Gastroesophageal sphincter (tissue), 4 donors: ENCODE measurements around the gene ZP3. TPM values are rescaled to one million over a fixed set of nuclear protein-coding genes. Genes with fewer than 3 reads are reported as not detected.
"Not testable (repeated sequence)": the region's sequence is repeated elsewhere in the genome, so short reads cannot be mapped to it uniquely, and the experiment has no call there.

Experiments
- ATAC-seq: fragments of 150-250 bp; one replicate; pipeline ENCODE4 v1.9.1; 2016; ENCODE audit warnings: mild to moderate bottlenecking, moderate library complexity
- H3K27ac ChIP-seq, 4 donors: fragments of 200-600 bp; sonication (generic) in 3 of 4; 1 replicate in 3 of 4; 2 replicates in 1 of 4; pipeline ENCODE4 v1.5.1; 2016 to 2019
- H3K27me3 ChIP-seq: fragments of 200-600 bp; sonication (generic); one replicate; pipeline ENCODE4 v1.5.1; 2019
- H3K36me3 ChIP-seq, 2 donors: fragments of 200-600 bp; sonication (generic); one replicate each; pipeline ENCODE4 v1.5.1; 2019; ENCODE audit warnings: control low read depth in 1 of 2
- H3K4me1 ChIP-seq, 3 donors: fragments of 200-600 bp; sonication (generic); 1 replicate in 2 of 3; 2 replicates in 1 of 3; pipeline ENCODE4 v1.5.1; 2016 to 2019; ENCODE audit warnings: control low read depth in 2 of 3
- H3K4me3 ChIP-seq, 2 donors: fragments of 200-600 bp; sonication (generic); one replicate each; pipeline ENCODE4 v1.5.1; 2019; ENCODE audit warnings: mild to moderate bottlenecking in 1 of 2, moderate library complexity in 1 of 2
- H3K9me3 ChIP-seq, 3 donors: fragments of 200-600 bp; sonication (generic); one replicate each; pipeline ENCODE4 v1.5.1; 2017 to 2019; ENCODE audit warnings: control low read depth in 2 of 3
- WGBS, 2 donors: methylation state at CpG; one replicate each; pipeline ENCODE4 v1.1.5; 2018; ENCODE audit warnings: low coverage in 1 of 2; 5-methylcytosine and 5-hydroxymethylcytosine counted together
- total RNA-seq, 4 donors: library from RNA; depleted of rRNA; stranded (reverse); fragments of >200 nt; gene quantifications; one replicate each; pipeline ENCODE4 v1.1.0, GENCODE V29; 2016

ZP3 gene
- total RNA-seq, 4 donors from 2014 or later = 0.20 to 4.7 (median 0.31) TPM

DNA sequence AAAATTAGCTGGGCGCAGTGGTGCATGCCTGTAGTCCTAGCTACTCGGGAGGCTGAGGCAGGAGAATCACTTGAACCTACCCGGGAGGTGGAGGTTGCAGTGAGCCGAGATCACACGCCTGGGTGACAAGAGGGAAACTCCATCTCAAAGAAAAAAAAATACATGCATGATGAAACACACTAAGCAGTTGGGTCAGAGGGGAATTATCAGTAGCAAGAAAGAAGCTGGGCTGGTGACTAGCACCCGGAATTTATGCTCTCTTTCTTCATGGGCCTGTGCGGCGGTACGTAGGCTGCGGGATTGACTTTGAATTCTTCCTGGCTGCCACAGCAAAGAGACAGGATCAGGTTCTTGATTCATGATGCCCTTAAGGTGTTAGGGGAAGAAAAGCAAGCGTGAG, 54.9 kb downstream of the ZP3 start:
- not testable (repeated sequence) for H3K27ac ChIP-seq, H3K4me3 ChIP-seq, H3K27me3 ChIP-seq, ATAC-seq, H3K9me3 ChIP-seq, H3K4me1 ChIP-seq
- 79 to 100% methylated on average over 1 to 4 of the region's 11 CpGs for WGBS, 2 donors
- H3K36me3 ChIP-seq = peaks cover 0 to 39% of the 10 kb centered on the region in 2 donors

DNA sequence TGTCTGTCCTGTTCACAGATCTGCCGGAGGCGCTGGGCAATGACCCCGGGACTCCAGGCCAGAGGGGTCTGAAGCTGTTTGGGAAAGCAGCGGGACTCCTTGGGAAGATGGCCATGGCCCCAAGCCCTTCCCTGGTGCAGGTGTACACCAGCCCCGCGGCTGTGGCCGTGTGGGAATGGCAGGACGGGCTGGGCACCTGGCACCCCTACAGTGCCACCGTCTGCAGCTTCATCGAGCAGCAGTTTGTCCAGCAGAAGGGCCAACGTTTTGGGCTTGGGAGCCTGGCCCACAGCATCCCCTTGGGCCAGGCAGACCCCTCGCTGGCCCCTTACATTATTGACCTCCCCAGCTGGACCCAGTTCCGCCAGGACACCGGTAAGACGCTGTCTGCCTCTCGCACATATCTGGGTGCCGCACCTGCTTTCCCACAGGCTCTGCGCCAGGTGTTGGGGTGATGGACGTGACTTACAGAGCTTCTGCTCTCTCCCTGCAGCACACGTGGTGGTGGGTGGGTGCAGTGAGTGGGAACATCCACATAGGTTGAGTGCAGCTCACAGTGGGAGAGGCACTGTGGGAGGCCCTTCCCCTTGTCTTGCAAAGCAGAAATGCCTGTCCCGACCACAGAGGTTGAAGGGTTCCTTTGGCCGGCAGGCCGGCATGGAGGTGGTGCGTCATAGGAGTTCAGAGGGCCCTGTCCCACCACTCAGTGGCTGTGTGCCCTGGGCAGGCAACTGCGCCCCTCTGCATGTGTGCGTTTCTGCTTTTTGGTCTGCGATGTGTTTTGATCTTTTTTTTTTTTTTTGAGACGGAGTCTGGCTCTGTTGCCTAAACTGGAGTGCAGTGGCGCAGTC, 55.9 kb downstream of the ZP3 start:
- not testable (repeated sequence) for H3K27ac ChIP-seq, ATAC-seq, H3K27me3 ChIP-seq, H3K4me1 ChIP-seq, H3K4me3 ChIP-seq, H3K9me3 ChIP-seq
- WGBS, 2 donors = 93% methylated on average over 3 of the region's 29 CpGs; no CpG with 5 or more reads in 1 of the 2 donors
- peaks cover 0 to 39% of the 10 kb centered on the region in 2 donors for H3K36me3 ChIP-seq

DNA sequence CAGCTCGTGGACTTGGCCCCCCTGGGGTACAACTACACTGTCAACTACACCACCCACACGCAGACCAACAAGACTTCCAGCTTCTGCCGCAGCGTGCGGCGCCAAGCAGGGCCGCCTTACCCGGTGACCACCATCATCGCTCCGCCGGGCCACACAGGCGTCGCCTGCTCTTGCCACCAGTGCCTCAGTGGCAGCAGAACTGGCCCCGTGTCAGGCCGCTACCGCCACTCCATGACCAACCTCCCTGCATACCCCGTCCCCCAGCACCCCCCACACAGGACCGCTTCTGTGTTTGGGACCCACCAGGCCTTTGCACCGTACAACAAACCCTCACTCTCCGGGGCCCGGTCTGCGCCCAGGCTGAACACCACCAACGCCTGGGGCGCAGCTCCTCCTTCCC, 57.9 kb downstream of the ZP3 start:
- H3K9me3 ChIP-seq, H3K27ac ChIP-seq, ATAC-seq, H3K4me1 ChIP-seq, H3K4me3 ChIP-seq, H3K27me3 ChIP-seq: not testable (repeated sequence)
- WGBS, 2 donors = 86 to 96% methylated on average over 3 to 4 of the region's 24 CpGs
- peaks cover 0 to 39% of the 10 kb centered on the region in 2 donors for H3K36me3 ChIP-seq

DNA sequence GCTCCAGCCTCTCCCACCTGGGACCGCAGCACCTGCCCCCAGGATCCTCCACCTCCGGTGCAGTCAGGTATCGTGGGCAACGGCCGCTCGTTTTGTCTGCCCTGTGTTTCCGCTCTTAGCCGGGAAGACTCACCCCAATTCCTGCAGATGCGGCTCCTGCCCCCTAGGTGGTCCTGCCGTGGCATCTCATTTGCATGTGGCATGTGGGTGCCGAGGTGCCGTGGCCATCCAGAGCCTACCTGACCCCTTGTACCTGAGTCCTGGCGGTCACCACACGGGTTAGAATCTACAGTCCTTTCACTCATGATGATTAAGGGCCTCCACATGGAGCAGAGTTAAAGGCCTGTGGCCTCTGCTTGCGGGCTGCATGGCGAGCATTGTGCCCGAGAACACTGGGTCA, 58.3 kb downstream of the ZP3 start:
- WGBS, 2 donors = 81 to 100% methylated on average over 3 to 4 of the region's 17 CpGs
- not testable (repeated sequence) for ATAC-seq, H3K9me3 ChIP-seq, H3K27me3 ChIP-seq, H3K4me1 ChIP-seq, H3K27ac ChIP-seq, H3K4me3 ChIP-seq
- H3K36me3 ChIP-seq = peaks cover 0 to 39% of the 10 kb centered on the region in 2 donors

DNA sequence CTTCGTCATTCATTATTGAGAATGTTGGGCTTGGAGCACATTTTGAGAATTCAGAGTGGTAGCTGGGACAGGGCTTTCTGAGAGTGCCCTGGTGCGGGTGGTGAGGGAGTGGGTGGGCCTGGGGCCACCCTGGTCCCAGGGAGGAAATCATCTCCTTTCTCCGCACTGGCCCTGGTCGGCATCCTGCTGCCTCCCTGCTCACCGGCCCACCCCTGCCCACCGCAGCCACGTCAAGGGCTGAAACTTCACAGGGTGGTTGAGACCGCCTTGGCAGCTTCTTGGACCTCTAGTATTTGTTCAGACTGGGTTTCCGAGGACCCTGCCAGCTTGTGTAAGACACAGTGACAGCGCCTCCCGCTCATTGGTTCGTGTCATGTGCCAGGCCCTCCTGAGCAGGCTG, 59.7 kb downstream of the ZP3 start:
- not testable (repeated sequence) for ATAC-seq, H3K4me3 ChIP-seq, H3K27ac ChIP-seq, H3K4me1 ChIP-seq, H3K9me3 ChIP-seq, H3K27me3 ChIP-seq
- WGBS, 2 donors = no CpG with 5 or more reads among the region's 12 CpGs
- peaks cover 0 to 39% of the 10 kb centered on the region in 2 donors for H3K36me3 ChIP-seq

DNA sequence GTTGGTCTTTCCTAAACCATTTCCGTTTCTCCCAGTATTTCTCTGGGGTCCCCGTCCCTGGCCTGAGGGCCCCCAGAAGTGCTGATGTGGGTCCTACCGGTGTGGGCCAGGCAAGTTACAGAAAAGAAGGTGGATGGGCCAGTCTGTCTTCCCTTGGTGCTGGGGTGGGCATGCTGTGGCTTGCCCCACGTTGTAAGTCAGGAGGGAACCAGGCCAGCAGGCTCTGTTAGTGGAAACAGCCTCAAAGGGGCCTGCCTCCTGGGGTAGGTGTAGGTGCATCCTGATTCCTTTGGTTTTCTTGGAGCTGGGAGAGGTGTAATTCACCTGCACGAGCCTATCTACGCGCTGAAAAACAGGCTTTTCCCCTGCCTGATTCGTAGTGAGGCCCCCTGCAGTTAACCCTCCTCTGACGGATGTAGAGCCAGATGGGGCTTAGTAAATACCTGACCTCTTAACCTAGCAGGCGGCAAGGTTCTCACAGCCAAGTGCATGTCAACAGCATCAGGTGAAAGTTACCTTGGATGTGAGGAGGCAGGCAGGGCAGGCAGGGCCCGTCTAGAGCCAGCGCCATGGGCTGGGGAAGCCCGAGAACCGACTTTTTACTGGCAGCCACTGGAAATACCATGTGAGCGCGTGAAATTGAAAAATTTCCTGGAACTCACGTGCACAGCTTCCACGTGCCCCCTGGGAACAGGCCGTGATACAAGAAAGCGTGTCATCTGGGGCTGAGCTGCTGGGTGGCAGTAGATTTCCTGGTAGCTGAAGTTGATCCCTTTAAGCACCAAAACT, 61.3 kb downstream of the ZP3 start:
- not testable (repeated sequence) for H3K27me3 ChIP-seq, ATAC-seq, H3K4me3 ChIP-seq, H3K9me3 ChIP-seq, H3K4me1 ChIP-seq, H3K27ac ChIP-seq
- WGBS, 2 donors = no CpG with 5 or more reads among the region's 20 CpGs
- peaks cover 0 to 29% of the 10 kb centered on the region in 2 donors for H3K36me3 ChIP-seq

DNA sequence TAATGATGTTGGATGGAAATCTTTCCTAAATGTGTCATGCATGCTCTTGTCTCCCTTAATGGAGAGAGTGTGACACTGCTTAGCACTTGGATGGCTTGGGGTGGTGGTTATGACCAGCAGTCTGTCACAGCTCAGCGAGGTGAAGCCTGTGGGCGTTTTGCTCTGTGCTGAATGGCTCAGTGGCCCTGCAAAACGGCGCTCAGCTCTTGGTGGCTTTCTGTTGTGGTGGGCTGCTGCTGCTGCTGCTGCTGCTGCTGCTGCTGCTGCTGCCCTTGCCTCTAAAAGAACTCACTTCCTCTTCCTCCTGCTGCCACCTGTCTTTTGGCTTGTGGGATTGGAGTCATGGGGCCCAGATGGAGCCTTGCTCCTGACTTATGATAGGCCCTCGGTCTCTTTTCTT, 61.9 kb downstream of the ZP3 start:
- peaks cover 0 to 23% of the 10 kb centered on the region in 2 donors for H3K36me3 ChIP-seq
- no CpG with 5 or more reads among the region's 5 CpGs for WGBS, 2 donors
- H3K4me3 ChIP-seq, H3K27ac ChIP-seq, H3K4me1 ChIP-seq, H3K27me3 ChIP-seq, ATAC-seq, H3K9me3 ChIP-seq: not testable (repeated sequence)

DNA sequence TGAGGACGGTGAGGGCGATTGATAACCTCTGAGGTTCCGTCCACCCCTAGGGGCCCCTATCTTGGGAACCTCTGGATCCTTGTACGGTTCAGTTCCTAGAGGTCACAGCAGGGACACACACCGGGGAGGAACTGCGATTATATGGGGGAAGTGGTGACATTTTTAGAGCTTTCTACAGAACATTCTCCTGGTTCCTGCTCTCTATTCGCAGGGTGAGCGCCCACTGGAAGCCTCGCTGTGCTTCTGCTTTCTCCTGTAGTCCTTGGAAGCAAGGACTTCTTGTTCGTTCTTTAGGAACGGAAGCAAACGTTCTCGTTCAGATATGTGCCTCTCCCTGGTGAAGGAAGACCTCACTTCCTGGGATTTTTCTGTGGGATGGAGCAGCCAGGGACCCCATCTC, 63.2 kb downstream of the ZP3 start:
- not testable (repeated sequence) for H3K9me3 ChIP-seq, H3K27ac ChIP-seq
- WGBS, 2 donors = no CpG with 5 or more reads among the region's 13 CpGs

More for the DNA sequence above, 63.2 kb downstream of the ZP3 start:
- not testable (repeated sequence) for H3K4me3 ChIP-seq, ATAC-seq, H3K4me1 ChIP-seq, H3K27me3 ChIP-seq
- peaks cover 0 to 15% of the 10 kb centered on the region in 2 donors for H3K36me3 ChIP-seq

Other genes with a start within 250 kb of the ZP3 start
- gene SRRM3, start 223.1 kb upstream of the ZP3 start, total RNA-seq = 1 to 10 TPM; 1.6 to 4.1 (median 2.8) TPM
- gene HSPB1, start 122.3 kb upstream of the ZP3 start, total RNA-seq = 1,000 to 10,000 TPM in 2 of 4 donors, 100 to 1,000 TPM in 2; 880 to 2,548 (median 1,000) TPM
- 10 to 100 TPM; 49.8 to 86.2 (median 70.3) TPM for gene YWHAG, start 66.0 kb upstream of the ZP3 start, total RNA-seq
- 1 to 10 TPM in 2 of 4 donors, under 1 TPM in 1, not detected in 1; 0.47 to 1.4 (median 1.1) TPM for gene SSC4D, start 15.3 kb upstream of the ZP3 start, total RNA-seq
- 10 to 100 TPM; 15.4 to 28.6 (median 24.8) TPM for gene DTX2, start 36.8 kb downstream of the ZP3 start, total RNA-seq
- under 1 TPM in 2 of 4 donors, not detected in 2; 0.40 to 0.81 TPM for gene UPK3B, start 85.6 kb downstream of the ZP3 start, total RNA-seq
- 1 to 10 TPM in 1 of 4 donors, under 1 TPM in 2, not detected in 1; 0.42 to 3.7 (median 0.94) TPM for gene SPDYE16, start 118.3 kb downstream of the ZP3 start, total RNA-seq
- 1 to 10 TPM; 3.5 to 8.6 (median 7.2) TPM for gene POMZP3, start 202.3 kb downstream of the ZP3 start, total RNA-seq